Anterior cingulate cortex (tissue), 58 donors: ENCODE results near the gene EXOG.
A peak's percentile ranks its signal among the peaks of the same experiment; 100 is the strongest.

ENCODE experiments used
- DNase-seq, 58 donors: peaks; one replicate each; lab custom pipeline; 2025; lab: John Stamatoyannopoulos, UW

Gene EXOG, protein sequence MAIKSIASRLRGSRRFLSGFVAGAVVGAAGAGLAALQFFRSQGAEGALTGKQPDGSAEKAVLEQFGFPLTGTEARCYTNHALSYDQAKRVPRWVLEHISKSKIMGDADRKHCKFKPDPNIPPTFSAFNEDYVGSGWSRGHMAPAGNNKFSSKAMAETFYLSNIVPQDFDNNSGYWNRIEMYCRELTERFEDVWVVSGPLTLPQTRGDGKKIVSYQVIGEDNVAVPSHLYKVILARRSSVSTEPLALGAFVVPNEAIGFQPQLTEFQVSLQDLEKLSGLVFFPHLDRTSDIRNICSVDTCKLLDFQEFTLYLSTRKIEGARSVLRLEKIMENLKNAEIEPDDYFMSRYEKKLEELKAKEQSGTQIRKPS

GRCh38 chr3:38496131-38496910 lies at the start of gene EXOG:
Gene EXOG, plus strand, starts transcription at chr3:38496340. Its CDS starts 28 bp downstream, at chr3:38496368.
- peak; percentile 54 to 96 (median 92) for DNase-seq

DNA sequence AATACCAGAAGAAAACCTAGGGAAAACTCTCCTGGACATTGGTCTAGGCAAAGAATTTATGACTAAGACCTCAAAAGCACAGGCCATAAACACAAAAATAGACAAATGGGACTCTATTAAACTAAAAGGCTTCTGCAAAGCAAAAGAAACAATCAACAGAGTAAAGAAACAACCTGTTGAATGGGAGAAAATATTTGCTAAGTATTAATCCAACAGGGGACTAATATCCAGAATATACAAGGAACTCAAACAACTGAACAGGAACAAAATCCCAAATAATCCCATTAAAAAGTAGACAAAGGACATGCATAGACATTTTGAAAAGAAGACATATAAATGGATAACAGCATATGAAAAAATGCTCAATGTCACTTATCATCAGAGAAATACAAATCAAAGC lies 49.3 kb upstream of the EXOG start:
- DNase-seq: no peak

DNA sequence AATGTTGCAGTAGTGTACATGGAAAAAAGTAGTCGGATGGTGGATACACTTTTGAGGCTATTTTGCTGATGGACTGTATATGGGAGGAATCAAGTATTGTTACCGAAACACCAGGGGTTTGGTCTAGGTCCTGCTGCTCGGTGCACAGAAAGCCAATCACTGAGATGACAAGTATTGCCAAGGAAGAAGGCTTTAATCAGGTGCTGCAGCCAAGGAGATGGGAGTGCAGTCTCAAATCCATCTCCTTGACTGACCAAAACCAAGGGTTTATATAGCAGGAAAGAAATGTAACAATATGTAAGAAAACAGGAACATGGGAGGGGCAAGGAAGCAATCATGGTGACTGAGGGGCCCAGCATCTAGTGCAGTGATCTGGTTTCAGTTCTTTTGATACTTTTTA lies 45.3 kb upstream of the EXOG start:
- no peak for DNase-seq

- peak in 57 of 58 donors; percentile 26 to 90 (median 81) for DNase-seq
Measured at GRCh38 chr3:38453075-38453912, 42.8 kb upstream of the EXOG start, which contains the start of gene ACVR2B. Gene ACVR2B, plus strand, starts transcription at chr3:38453890. Its CDS starts 433 bp downstream, at chr3:38454323.

DNA sequence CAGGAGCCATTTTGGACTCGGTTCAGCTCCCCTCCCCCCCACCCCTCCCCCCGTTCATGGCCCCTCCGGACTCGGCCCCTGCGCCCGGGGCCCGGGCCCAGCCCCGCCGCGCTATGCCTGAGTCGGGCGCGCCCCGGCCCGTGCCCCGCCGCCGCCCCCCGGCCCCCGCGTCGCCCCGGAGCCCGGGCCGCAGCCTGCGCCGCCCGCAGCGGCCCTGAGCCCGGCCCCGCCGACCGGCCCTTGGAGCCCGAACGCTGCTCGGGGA lies 42.3 kb upstream of the EXOG start:
- DNase-seq: no peak

GRCh38 chr3:38454178-38454883 lies 41.8 kb upstream of the EXOG start:
- DNase-seq: peak in 23 of 58 donors; percentile 6 to 61 (median 44)

- DNase-seq: peak in 51 of 58 donors; percentile 13 to 76 (median 50)
Measured at GRCh38 chr3:38454884-38455638, 41.1 kb upstream of the EXOG start.

- peak in 11 of 58 donors; percentile 7 to 66 (median 23) for DNase-seq
Measured at GRCh38 chr3:38455639-38456430, 40.3 kb upstream of the EXOG start.

DNA sequence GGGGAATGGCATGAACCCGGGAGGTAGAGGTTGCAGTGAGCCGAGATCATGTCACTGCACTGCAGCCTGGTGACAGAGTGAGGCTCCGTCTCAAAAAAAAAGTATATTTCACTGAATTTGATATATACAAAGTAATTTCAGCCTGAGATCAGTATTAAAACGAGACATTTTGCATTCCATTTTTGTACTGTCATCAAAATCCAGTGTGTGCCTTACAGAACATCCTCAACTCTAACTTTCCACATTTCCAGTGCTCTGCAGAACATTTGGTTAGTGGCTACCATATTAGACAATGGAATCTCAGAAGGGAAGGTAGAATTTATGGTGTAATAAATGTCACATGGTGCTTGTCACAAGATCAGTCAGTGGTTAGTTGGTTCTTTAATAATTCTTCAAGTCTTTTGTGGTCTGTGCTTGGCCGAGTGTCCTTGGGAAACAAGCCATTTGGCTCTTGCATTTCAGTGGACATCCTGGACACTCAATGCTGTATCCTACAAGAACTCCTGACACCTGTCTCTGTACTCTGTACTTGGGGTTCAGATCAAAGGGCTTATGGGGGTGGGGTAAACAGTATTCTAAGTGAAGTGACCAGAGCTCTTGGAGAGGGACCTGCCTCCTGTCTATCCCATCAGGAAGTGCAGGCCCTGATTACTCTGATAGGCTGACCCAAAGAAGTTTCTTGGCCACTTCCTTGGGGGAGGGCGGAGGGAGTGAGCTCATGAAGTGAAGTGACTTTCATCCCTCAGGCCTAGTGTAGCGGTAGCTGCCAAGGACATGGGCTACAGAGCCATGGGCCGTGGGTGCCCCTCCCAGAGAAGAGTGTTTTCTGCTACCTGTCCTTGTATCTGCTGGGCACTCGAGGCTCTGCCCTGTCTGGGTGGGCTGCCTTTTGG lies 38.8 kb upstream of the EXOG start:
- no peak for DNase-seq

DNA sequence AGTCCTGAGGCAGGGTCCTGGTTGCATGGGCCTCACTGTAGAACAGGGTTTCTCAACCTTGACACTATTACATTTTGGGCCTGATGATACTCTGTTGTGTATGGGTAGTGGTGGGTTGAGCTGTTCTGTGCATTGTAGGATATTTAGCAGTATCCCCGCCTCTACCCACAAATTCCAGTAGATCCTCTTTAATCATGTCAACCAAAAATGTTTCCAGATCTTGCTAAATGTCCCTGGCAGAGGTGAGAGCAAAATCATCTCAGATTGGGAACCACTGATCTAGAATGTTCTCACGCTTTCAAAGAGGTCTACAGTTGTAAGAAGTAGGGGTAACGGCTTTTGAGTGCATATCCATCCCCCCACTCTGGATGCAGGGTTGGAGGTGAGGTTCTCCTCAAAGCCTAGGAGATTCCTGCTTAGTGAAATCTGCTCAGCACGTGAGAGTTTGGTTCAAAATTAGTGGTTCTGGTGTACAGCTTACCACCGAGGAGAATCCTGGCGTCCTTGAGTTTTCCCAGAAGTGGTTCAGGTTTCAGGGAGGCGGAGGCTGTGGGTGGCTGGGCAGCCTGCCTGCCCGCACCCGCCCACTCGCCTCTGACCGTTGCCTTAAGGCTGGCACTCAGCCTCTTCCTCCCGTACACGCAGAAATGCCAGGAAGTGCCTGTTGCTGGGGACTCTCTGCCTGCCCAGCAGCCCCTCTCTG lies 37.2 kb upstream of the EXOG start:
- peak in 19 of 58 donors; percentile 10 to 76 (median 18) for DNase-seq

GRCh38 chr3:38459499-38460048 lies 36.6 kb upstream of the EXOG start:
- peak in 4 of 58 donors; percentile 6 to 36 (median 28) for DNase-seq

DNA sequence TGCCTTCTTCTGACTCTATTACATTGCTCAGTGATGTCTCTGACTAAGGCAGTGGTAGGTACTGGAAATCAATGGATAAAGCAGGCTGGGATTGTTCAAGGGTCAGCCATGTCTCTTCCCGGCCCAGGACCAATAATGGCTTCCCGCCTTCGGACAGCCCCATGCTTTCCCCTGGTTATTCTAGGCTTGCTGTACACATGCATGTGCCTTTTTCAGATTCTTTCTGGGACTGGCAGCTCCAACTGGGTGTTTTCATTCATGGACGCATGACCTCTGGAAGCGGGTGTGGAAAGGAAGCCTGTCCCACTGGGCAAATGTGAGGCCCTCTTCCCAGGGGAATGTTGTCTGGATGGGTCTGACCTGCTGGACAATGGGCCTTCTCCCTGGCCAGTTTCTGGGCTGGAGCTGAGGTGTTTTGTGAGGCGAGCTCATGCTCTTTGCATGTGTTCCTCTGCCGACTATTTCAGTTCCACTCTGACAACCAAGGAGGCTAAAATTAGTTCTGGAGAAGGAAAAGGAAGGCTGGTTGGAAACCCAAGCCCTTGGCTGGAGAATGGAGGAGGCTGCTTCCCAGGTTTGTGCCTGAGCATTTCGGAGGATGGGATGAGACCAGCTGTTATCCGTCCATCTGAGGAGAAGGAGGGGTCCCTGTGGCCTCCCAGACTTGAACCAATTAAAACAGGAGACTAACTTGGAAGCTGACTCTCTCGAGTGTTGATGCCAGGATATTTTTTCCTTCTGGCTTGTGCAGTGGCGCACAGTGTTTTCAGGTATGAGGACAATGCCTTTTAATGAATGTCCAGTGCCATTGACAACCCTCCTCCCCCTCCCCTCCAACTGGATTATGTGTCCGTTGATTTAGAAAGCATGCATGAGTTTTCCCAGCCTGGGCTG lies 35.5 kb upstream of the EXOG start:
- DNase-seq: peak in 15 of 58 donors; percentile 7 to 61 (median 18)

DNA sequence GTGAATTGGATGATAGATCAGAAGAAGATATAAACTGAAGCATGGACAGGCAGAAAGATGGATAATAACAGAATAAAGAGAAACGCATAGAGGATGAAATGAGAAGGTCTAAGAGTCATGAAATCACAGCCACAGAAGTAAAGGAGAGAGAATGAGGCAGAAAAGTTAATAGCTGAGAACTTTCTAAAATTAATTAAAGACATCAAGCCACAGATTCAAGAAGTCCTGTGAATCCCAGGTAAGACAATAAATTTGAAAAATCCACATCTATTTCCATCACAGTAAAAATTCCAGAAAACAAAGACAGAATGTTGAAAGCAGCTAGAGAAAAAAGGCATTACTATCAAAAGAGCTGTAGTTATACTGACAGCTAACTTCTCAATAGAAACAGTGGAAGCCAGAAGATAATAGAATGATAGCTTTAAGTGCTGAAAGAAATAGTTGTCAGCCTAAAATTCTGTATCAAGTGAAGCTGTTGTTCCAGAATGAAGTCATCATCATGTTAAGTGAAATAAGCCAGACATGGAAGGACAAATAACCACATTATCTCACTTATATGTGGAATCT lies 30.5 kb upstream of the EXOG start:
- DNase-seq: no peak

DNA sequence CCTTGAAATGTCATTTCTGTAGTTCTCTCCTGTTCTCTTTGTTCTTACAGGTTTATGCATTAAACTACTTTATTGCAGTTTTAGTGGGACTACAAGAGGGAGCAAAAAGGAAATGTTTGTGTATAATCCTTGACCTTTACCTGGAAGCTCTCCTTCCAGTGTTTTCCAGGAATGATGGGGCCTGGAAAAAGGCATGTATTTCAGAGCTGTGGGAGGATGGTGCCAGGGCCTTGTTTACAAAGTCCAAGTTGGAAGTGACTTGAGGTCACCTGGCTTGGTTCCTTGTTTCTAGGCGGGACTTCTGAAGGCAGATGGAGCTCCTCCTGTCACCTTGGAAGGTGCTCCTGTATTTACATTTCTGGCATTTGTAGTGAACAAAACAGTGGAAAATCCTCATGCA lies 27.4 kb upstream of the EXOG start:
- DNase-seq: no peak

DNA sequence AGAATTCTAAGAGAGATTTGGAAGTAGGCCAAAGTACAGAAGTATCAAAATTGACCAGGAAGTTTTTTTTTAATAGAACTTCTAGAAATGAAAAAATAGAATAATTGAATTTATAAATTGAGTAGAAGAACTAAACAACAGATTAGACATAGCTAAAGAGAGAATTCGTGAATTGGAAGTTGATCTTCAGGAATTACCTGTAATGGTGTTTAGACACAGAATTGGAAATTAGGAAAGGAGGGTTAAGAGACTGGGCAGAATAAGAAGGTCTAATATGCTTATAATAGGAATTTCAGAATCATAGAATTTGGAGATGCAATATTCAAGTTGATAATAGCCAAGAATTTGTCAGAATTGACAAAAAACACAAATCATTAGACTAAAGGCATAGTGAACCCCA lies 26.3 kb upstream of the EXOG start:
- no peak for DNase-seq
